Stimulated activated CD8-positive, alpha-beta memory T cell treated with anti-CD3 and anti-CD28 coated beads, Interleukin-4, amount 100 ng/mL, for 1 hour (primary cell): ENCODE data around the gene SETD5.
A peak's percentile ranks its signal among the peaks of the same experiment; 100 is the strongest.

Source experiments
- DNase-seq, 2 donors: peaks; one replicate each; pipeline ENCODE4 v3.0.0-alpha.2; 2020; ENCODE audit warnings: low read depth in 2 of 2, low spot score in 1 of 2

Gene SETD5, protein sequence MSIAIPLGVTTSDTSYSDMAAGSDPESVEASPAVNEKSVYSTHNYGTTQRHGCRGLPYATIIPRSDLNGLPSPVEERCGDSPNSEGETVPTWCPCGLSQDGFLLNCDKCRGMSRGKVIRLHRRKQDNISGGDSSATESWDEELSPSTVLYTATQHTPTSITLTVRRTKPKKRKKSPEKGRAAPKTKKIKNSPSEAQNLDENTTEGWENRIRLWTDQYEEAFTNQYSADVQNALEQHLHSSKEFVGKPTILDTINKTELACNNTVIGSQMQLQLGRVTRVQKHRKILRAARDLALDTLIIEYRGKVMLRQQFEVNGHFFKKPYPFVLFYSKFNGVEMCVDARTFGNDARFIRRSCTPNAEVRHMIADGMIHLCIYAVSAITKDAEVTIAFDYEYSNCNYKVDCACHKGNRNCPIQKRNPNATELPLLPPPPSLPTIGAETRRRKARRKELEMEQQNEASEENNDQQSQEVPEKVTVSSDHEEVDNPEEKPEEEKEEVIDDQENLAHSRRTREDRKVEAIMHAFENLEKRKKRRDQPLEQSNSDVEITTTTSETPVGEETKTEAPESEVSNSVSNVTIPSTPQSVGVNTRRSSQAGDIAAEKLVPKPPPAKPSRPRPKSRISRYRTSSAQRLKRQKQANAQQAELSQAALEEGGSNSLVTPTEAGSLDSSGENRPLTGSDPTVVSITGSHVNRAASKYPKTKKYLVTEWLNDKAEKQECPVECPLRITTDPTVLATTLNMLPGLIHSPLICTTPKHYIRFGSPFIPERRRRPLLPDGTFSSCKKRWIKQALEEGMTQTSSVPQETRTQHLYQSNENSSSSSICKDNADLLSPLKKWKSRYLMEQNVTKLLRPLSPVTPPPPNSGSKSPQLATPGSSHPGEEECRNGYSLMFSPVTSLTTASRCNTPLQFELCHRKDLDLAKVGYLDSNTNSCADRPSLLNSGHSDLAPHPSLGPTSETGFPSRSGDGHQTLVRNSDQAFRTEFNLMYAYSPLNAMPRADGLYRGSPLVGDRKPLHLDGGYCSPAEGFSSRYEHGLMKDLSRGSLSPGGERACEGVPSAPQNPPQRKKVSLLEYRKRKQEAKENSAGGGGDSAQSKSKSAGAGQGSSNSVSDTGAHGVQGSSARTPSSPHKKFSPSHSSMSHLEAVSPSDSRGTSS (N-terminal part only)

GRCh38 chr3:9397332-9397905, at the start of gene SETD5:
Gene SETD5 (plus strand): TSS chr3:9397615. CDS start chr3:9428939, 31,324 bp downstream.
- peak; percentile 99 for DNase-seq

DNA sequence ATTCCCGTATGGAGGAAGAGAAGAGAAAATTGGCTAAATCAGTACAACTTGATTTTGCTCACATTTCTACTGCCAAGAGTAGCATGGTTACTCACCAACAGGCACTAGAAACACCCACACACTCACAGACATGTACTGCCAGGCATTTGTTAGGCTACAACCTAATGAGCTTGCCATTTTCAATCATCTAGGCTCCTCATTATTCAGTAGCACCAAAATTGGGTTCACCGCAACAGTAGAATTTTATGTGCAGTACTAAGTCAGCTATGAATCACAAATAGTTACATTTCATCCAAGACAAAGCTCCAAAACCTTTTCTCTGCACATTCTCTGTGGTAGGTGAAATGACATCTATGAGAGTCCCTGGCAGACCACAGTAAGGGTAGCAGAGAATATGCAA, 49.5 kb upstream of the SETD5 start:
- DNase-seq = no peak

- DNase-seq = no peak
Observed at GRCh38 chr3:9349321-9350117, 47.9 kb upstream of the SETD5 start.

- DNase-seq = no peak
Observed at GRCh38 chr3:9351709-9352126, 45.7 kb upstream of the SETD5 start.

DNA sequence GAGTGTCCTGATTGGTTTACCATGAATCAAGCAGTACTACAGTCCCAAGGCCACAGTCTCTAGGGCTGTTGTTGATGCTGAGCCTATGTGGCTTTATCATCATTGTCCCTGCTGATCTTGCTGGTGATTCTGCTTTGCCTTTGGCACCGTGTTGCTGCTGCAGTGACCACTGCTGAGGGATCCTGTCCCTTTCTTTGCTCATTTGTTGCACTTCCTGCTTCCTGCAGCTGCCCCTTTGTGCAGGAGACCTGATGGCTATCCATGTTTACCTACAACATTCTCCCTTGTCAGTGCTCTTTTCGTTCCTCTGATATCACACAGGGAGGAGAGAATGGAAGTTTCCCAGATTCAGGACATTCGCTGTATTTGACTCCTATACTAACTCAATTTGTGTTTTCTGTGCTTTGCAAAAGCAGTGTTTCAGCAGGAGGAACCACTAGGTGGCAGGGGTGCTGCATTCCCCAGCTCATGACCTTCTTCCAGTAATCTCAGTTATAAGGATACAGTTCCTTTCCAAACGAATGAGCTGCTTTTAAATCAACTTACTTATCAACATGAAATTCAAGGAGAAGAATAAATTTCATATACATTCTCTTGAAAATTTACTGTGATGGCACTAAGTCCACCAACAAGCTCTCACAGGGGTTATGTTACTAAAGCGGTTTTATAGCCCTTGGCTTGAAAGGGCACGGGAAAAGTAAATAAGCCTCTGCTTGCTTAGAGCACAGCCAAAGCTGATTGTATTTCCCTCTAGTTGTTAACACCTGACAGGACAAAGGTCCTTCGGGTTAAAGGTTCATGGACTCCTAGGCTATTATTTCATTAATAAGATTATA, 44.3 kb upstream of the SETD5 start:
- peak in 1 of 2 donors; percentile 23 for DNase-seq

DNA sequence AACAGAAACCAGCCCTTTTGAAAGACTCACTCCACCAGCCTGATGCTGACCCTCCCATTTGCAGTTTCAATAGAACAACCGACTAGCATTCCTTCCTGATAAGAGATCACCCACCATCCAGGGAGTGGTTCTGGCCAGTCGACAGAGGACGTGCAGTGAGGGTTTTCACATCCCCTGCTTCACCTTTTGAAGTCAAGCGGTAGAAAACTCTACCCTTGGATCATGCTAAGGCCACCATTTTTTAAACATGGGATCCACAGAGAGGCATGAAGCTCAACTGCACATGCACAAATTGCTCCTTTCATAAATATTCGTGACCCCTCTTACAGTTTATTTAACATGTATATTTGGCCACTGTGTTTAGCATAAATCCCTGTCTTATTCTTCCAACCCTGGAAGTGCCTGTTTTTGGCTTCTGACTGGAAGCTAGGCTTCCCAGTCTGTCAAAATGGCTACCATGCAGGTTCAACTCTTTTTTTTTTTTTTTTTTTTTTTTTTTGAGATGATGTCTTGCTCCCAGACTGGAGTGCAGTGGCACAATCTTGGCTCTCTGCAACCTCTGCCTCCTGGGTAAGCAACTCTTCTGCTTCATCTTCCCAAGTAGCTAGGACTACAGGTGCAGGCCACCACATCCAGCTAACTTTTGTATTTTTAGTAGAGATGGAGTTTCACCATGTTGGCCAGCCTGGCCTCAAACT, 35.6 kb upstream of the SETD5 start:
- DNase-seq = no peak

DNA sequence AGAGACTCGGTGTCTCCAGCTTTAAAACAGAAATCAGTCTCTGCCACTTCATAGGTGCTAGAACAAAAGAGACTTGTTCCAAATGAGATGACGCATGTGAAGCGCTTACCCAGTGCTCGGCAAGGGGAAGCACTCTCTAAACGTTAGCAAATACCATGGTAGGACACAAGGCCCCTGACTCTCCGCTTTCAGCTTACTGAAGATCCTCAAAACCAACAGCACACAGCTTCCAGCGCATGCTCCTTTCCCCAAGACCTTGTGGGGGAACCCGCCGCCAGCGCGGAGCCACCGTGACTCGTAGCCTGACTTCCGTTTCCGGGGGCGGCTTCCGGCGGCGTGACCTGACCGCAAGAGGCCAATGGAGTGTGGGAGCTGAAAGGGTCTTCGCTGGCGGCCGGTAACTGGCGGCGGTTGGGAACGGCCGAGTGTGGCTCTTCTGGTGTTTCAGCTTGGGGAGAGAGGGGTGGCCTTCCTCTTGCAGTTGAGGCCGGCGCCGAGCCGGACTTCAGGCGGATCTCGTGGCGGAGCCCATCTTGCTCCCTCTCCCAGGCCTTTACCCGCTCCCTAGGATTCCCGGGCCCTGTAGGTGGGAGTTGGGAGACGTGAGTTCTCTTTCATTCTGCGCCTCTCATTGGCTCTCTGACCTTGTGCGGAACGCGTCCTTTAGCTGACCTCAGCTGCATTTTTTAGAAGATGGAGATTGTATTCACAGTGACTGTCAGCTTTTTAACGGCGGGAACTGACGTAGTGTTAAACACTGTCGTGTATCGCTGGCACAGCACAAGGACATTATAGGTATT, 34.5 kb upstream of the SETD5 start, which contains the start of gene THUMPD3:
Gene THUMPD3 (plus strand): TSS at position 324 of the 800 bp plus-strand sequence. CDS start 2,015 bp downstream, outside the sequence.
- peak; percentile 80 to 88 for DNase-seq

GRCh38 chr3:9369508-9369907, 27.9 kb upstream of the SETD5 start:
- DNase-seq = no peak

- no peak for DNase-seq
Observed at GRCh38 chr3:9373465-9373864, 23.9 kb upstream of the SETD5 start.

- DNase-seq = no peak
Observed at GRCh38 chr3:9377981-9378380, 19.4 kb upstream of the SETD5 start.

DNA sequence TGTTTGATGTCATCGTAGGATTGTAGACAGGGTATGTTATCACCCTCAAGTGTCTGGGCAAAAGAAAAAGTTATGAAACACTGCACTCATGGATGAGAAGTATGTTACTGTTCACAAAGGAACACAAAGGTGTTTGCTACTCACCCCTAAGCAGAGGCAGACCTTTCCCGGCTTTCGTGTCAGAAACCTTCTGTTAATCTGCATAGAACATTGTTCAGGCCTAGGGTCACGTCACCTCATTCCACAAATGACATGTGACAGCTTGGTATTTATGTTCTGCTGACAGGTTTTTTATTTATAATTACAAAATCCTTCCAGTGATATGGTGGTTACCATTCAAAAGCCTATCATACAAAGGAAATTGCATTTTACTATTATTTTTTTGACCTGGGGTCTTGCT, 18.1 kb upstream of the SETD5 start:
- DNase-seq = no peak

GRCh38 chr3:9380014-9380413, 17.4 kb upstream of the SETD5 start:
- DNase-seq = no peak

- DNase-seq = no peak
Observed at GRCh38 chr3:9384141-9384828, 13.1 kb upstream of the SETD5 start.

DNA sequence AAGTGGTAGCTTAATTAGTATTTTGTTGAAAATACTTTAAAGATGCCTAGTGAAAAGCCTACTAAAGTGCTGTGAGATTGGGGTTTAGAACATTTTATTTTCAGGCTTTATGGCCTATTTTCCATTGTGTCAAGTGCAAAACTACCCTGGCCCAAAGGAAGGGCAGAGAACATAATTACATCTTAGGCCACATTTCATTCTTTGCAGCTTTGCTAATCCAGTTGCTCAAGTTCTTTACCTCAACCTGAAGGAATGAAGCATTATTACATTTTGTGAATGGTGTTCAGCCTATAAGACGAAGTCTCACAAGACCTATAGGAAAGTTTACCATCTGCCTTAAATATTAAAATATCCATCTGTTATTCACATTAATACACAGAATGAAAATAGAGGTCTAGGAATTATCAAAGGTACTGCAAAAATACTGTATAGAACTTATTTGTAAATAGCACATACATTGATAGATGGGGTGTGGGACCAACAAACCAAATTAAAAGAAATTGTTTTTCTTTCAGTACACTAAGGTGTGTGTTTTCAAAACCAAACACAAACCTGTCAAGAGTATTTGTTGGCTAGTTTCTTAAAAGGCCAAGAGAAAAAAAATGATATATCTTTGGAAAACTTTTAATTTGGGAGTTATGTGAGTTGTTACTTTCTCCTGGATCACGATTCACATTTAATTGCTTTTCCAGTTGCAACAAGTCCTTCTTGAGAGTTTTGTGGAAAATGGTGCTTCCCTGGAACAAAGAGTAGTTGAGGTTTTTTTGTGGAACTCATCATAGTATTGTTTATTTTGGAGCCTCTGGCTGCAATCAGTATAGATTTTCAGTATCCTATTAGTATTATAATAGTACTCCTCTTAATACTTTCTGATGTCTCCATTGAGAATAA, 12.0 kb upstream of the SETD5 start:
- DNase-seq = no peak

- DNase-seq = no peak
Observed at GRCh38 chr3:9386078-9386459, 11.3 kb upstream of the SETD5 start.
